Epithelial cell of proximal tubule (primary cell): ENCODE data around the gene EIF2B2. TPM values are rescaled to one million over a fixed set of nuclear protein-coding genes. Genes with fewer than 3 reads are reported as not detected.

Experiments used
- DNase-seq: peaks from one replicate; pipeline ENCODE4 v3.0.0-alpha.2; 2011; ENCODE audit warnings: low read depth
- H3K4me3 ChIP-seq: 2 replicates; pipeline ENCODE4 v1.5.1; 2011; ENCODE audit warnings: low read depth, mild to moderate bottlenecking, low read length
- CTCF ChIP-seq: conservative IDR thresholded peaks from 2 replicates; pipeline ENCODE4 v1.5.1; 2012; ENCODE audit warnings: low read depth, mild to moderate bottlenecking, low read length
- total RNA-seq: library from RNA; depleted of rRNA; stranded (reverse); fragments of >200 nt; gene quantifications from 2 replicates; pipeline ENCODE4 v1.2.3, GENCODE V29; 2015

The EIF2B2 gene
- total RNA-seq, 1 donor from 2014 or later = 52.5 TPM

DNA sequence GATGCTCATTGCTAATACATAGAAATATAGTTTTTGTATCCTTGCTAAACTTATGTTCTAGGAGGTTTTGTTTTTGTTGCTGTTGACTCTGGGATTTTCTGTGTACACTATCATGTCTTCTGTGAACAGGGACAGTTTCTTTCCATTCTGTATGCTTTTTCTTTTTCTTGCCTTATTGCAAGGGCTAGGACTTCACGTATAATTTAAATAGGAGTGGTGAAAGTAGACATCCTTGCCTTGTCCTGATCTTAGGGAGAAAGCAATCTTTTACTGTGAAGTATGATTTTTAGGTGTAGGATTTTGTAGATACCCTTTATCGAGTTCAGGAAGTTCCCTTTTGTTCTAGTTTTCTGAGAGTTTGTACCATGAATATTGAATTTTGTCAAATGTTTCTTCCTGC is 1.5 kb upstream of the EIF2B2 start:
- DNase-seq = no peak
- H3K4me3 ChIP-seq = no peak overlapping the region
- no peak for TF ChIP-seq CTCF

DNA sequence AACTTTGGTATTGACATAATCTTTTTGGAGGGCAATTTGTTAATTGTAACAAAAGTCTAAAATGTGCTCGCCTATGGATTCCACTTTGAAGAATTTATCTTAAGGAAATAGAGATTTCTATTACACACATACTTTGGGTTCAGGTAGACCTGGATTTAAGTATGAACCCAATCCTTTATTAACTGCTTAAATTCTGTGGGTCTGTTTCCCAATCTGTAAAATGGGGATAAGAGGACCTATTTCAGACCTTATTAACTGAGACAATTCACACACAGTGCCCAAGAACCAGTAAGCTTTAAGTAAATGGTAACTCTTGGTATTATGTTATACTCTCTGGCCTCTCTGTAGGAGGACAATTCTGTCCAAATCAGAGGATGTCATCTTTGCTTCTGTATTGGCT is 822 bp upstream of the EIF2B2 start:
- DNase-seq = no peak
- TF ChIP-seq CTCF = no peak
- peak overlapping the region; percentile 91 for H3K4me3 ChIP-seq

- no peak for DNase-seq
- peak overlapping the region; percentile 91 for H3K4me3 ChIP-seq
- TF ChIP-seq CTCF = no peak
These were observed 718 bp downstream of the EIF2B2 start for GRCh38 chr14:75003250-75004027.

- TF ChIP-seq CTCF = no peak
- DNase-seq = no peak
- H3K4me3 ChIP-seq = no peak overlapping the region
These were observed 2.6 kb downstream of the EIF2B2 start for GRCh38 chr14:75005357-75005756.

GRCh38 chr14:75009176-75009575 is 6.5 kb downstream of the EIF2B2 start:
- no peak for DNase-seq
- TF ChIP-seq CTCF = no peak

DNA sequence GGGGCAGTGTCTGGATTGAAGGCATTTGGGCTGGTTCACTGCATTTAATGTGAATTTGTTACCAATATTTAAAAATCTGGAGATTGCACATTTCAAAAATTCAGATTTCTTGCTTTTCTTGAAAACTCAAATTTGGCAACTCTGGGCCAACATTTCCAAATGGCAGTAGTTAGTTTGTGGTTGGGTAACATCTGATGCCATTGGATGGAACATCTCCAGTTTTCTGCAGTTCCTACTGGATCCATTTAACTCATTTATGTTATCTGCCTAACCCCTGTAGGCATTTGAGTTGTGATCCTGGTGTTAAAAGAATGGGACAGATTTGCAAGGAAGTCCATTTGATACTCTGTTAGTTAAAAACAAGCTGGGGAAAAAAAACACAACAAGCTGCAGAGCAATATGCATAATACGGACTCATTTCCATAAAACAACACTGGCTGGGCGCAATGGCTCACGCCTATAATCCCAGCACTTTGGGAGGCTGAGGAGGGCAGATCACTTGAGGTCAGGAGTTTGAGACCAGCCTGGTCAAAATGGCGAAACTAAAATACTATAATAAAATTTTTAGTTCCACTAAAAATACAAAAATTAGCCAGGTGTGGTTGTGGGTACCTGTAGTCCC is 7.9 kb downstream of the EIF2B2 start:
- no peak for TF ChIP-seq CTCF
- H3K4me3 ChIP-seq = no peak overlapping the region
- DNase-seq = no peak

More at GRCh38 chr14:75009176-75009575, 6.5 kb downstream of the EIF2B2 start:
- no peak overlapping the region for H3K4me3 ChIP-seq
